ENCODE data around the gene CDH13. TPM values are rescaled to one million over a fixed set of nuclear protein-coding genes. Genes with fewer than 3 reads are reported as not detected.

CDH13 gene
- total and polyA plus RNA-seq, 2 of the 8 experiments (the other 6 are each of a cell fraction or from before 2014, with no cell fraction given) = 2.3 to 2.4 TPM

DNA sequence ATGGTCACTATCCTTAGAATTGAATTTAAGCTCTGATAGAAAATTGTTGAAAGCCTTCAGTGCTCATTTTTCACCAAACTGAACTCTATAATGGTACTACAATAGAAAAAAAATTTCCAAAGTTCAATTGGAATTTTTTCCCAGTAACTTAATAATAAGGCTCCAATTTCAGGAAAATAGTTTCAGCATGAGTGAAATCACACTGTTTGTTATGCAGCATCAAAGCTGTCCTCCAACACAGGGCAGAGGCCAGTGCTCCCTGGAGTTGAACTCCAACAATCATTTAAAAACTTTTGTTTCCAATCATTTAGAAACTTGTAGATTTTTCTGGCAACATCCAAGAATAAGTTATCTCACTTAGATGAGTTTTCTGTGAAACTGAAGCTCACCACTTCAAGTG, 1077.9 kb downstream of the CDH13 start:
- no peak overlapping the region for H2BK20ac ChIP-seq (ENCODE audit: low read length)
- no peak for TF ChIP-seq HDAC6 (IDR thresholded peaks at IDR 0.05; ENCODE audit: low read depth, low read length)
- no peak overlapping the region for H3K23ac ChIP-seq (ENCODE audit: insufficient read length)
- no peak overlapping the region for H3K4ac ChIP-seq (replicated peaks; ENCODE audit: insufficient read length, low read depth, low read length)
- H3K9ac ChIP-seq (replicated peaks in 1 of 4; ENCODE audit: extremely low read depth in 1 of 4, low read depth in 3 of 4, low read length in 3 of 4) = no peak overlapping the region
- H4K20me1 ChIP-seq (replicated peaks in 1 of 2; ENCODE audit: control insufficient read depth in 1 of 2, insufficient read depth in 2 of 2, low read length in 2 of 2) = peaks cover 0 to 1% of the 10 kb centered on the region in 2 experiments
- no peak overlapping the region for H3K4me3 ChIP-seq (ENCODE audit: extremely low read depth in 1 of 4, insufficient read depth in 2 of 4, low read depth in 3 of 4, low read length in 4 of 4)
- no peak overlapping the region for H4K91ac ChIP-seq (replicated peaks; ENCODE audit: insufficient read length, low read length)
- H3K4me2 ChIP-seq (ENCODE audit: insufficient read depth in 1 of 2, low read depth in 2 of 2, low read length in 2 of 2) = no peak overlapping the region
- H2BK5ac ChIP-seq (ENCODE audit: low read depth, low read length) = no peak overlapping the region
- no peak overlapping the region for H2AFZ ChIP-seq (ENCODE audit: low read length)
- no peaks in the 10 kb centered on the region for H3K36me3 ChIP-seq (ENCODE audit: control insufficient read depth in 2 of 4, insufficient read depth in 4 of 4, low read length in 3 of 4)
- CTCF ChIA-PET (ENCODE audit: partially characterized antibody) = interaction anchor here (0.5 to 0.8 kb wide), 4 partner anchors 14 to 232 kb away, joined by 3 read pairs; no protein-coding TSS in a partner anchor
- DNase-seq (ENCODE audit: low read depth in 1 of 2, low spot score in 2 of 2) (no peak), FAIRE-seq (no peak)
- H4K5ac ChIP-seq (ENCODE audit: insufficient read length, low read depth, low read length) = no peak overlapping the region
- POLR2A ChIA-PET (ENCODE audit: partially characterized antibody) = no interaction called here
- no peak overlapping the region for H2BK15ac ChIP-seq (ENCODE audit: low read length)
- H3K14ac ChIP-seq (ENCODE audit: insufficient read length) = no peak overlapping the region
- no peaks in the 10 kb centered on the region for H3K27me3 ChIP-seq (replicated peaks in 1 of 4; ENCODE audit: control insufficient read depth in 3 of 4, extremely low read depth in 1 of 4, insufficient read depth in 3 of 4, low read length in 3 of 4)
- no peaks in the 10 kb centered on the region for H3K79me2 ChIP-seq (ENCODE audit: control insufficient read depth in 1 of 2, insufficient read depth in 2 of 2, low read length in 2 of 2)
- H2AK5ac ChIP-seq (ENCODE audit: low read depth, low read length) = no peak overlapping the region
- no peak overlapping the region for H3K18ac ChIP-seq (ENCODE audit: extremely low read depth, low read length)
- H3K27ac ChIP-seq (ENCODE audit: low read depth, low read length) = no peak overlapping the region
- H3K56ac ChIP-seq (replicated peaks; ENCODE audit: insufficient read length, low read depth, low read length) = no peak overlapping the region
- no peak overlapping the region for H2BK12ac ChIP-seq (ENCODE audit: low read depth, low read length)
- H3K9me3 ChIP-seq (ENCODE audit: insufficient read depth in 2 of 2, low read depth in 1 of 2, low read length in 1 of 2) = no peaks in the 10 kb centered on the region
- no peaks in the 10 kb centered on the region for H3K23me2 ChIP-seq (ENCODE audit: low read depth, low read length)
- no peak overlapping the region for H4K8ac ChIP-seq (ENCODE audit: extremely low read depth, insufficient read depth, low read length)
- no peak overlapping the region for H2BK120ac ChIP-seq (replicated peaks; ENCODE audit: low read depth, low read length)
- H3K79me1 ChIP-seq (ENCODE audit: low read depth, low read length) = no peaks in the 10 kb centered on the region
- H3K4me1 ChIP-seq (replicated peaks in 1 of 4; ENCODE audit: control insufficient read depth in 3 of 4, insufficient read depth in 4 of 4, low read length in 3 of 4) = no peaks in the 10 kb centered on the region
